Umbilical cord (tissue), 2 donors: ENCODE data around the gene GBP1. TPM values are rescaled to one million over a fixed set of nuclear protein-coding genes. Genes with fewer than 3 reads are reported as not detected.
"Not testable (repeated sequence)": the region's sequence is repeated elsewhere in the genome, so short reads cannot be mapped to it uniquely, and the experiment has no call there.

Experiments used
- DNase-seq: peaks from one replicate; pipeline ENCODE4 v3.0.0-alpha.2; 2015; ENCODE audit warnings: low spot score
- total RNA-seq: library from RNA; depleted of rRNA; stranded (reverse); fragments of >200 nt; gene quantifications from one replicate; pipeline ENCODE4 v1.2.3, GENCODE V29; 2014; ENCODE audit warnings: low replicate concordance; ENCODE audit not compliant: insufficient read depth

The GBP1 gene
- total RNA-seq, 1 donor from 2014 or later, result 125 TPM

GRCh38 chr1:89060091-89060490 lies 4.9 kb downstream of the GBP1 start:
- no peak for DNase-seq

GRCh38 chr1:89051955-89052312 lies 13.1 kb downstream of the GBP1 start:
- no peak for DNase-seq

- DNase-seq, result no peak
Measured at GRCh38 chr1:89051300-89051954, 13.6 kb downstream of the GBP1 start.

GRCh38 chr1:89050649-89051033 lies 14.4 kb downstream of the GBP1 start:
- DNase-seq, result no peak

- not testable (repeated sequence) for DNase-seq
Measured at GRCh38 chr1:89049901-89050648, 14.9 kb downstream of the GBP1 start.

DNA sequence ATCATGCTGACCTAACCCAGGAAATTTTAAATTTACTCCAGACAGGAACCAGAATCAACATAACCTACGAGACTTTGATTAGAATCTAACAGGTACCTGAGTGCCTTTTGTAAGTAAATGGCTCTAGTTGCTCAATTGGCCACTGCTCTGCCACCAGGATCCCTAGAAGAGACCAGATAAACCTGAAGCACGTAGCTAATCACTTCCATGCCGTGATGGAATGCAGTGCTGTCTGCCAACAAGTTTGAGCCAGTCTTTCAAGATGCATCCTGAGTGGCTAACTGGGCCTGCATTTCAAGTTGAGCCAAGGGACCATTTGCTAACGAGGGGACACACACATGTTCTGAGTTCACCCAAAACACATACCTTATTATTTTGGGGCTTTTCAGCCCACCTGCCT lies 15.8 kb downstream of the GBP1 start:
- not testable (repeated sequence) for DNase-seq

GRCh38 chr1:89047734-89048133 lies 17.3 kb downstream of the GBP1 start:
- no peak for DNase-seq

DNA sequence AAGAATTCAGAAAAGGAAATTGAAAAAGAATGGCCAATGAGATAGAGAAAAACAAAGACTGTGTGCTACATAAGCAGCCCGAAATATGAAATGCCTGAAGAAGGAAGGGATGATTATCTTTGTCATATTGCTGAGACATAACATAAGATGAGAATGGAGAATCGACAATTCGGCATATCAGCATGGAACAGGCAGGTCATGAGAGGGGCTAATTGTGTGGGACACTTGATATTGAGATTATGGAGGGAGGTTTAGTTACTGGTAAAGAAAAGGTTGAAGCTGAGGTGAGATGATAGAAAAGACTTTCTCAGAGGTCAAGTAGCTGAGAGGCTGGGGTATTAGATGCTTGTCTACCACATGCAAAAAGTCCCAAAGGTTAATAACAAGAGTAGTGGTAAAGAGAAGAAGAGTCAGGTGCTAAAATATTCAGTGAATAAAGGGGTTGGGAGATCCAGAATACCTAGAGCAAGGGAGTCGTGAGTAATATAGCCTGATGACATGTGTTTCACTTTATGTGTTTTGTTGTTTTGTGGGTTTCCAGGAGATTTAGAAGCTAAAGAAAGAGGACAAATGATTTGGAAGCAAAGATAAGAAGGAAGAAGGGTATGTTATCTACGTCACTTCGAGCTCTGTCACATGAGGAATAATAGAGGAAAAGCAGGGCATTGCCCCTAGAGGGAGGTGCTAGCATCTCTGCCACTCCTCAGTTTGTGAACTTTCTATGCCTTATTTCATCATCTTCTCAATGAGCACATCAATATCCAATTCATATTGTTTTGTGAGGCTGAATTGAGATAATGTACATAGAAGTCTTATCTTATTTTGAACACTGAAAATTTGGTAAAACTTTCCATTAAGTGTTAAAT lies 18.5 kb downstream of the GBP1 start:
- DNase-seq, result not testable (repeated sequence)

- no peak for DNase-seq
Measured at GRCh38 chr1:89044970-89045721, 19.9 kb downstream of the GBP1 start.

GRCh38 chr1:89043940-89044339 lies 21.1 kb downstream of the GBP1 start:
- DNase-seq, result no peak

DNA sequence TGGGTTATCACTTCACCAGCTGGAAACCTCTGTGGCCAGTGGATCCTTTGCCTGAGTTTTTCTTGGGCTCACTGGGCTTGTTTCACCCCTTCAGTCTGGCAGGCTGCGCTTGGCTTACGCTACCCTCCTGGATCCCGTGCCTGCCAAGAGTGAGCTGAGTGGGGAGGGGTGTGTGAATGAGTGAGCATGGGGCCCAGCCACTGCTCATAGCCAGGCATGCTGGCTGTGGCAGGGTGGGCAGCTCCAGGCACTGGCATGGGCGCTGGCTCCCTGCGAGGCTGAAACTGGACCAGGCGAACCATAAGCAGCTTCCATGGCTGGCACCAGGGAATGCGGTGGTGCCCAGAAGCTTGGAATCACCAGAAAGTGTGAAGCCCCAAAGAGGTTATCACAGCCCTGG lies 22.5 kb downstream of the GBP1 start:
- DNase-seq, result no peak

- no peak for DNase-seq
Measured at GRCh38 chr1:89041721-89042120, 23.3 kb downstream of the GBP1 start.

DNA sequence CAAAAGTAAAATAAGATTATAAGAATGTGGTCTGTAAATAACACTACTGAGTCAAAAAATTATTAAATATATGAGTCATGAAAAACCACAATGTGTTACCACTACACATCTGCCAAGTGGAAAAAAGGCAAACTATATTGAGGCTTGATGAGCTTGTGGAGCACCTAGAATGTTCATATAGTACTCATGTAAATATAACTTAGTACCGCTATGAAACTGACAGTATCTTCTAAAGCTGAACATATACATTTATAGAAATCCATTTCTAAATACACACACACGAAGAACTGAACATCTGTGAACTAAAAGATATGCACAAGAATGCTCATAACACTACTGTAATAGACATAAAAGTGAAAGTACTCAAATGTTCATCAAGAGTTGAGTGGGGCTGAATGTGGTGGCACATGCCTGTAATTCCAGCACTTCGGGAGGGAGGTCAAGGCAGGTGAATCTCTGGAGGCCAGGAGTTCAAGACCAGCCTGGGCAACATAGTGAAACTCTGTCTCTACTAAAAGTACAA lies 23.8 kb downstream of the GBP1 start:
- DNase-seq, result no peak

GRCh38 chr1:89040315-89040626 lies 24.7 kb downstream of the GBP1 start:
- no peak for DNase-seq

DNA sequence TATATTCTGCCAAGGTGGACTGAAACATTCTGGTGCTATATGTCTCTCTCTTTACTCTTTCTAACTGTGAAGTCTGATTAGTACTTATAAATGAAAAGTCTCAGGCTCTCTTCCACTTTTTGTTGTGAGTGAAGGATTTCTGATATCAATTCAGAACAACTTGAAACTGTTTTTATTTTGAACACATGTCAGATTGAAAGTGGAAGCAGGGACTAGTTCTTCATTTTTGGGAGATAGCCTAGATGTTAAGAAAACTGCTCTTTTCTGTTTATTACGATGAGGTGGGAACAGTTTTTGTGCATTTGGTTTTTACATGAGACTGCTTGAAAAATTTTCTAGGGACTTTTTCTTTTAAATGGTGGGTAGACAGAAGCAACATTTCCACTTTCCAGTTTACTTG lies 27.8 kb downstream of the GBP1 start:
- DNase-seq, result no peak

DNA sequence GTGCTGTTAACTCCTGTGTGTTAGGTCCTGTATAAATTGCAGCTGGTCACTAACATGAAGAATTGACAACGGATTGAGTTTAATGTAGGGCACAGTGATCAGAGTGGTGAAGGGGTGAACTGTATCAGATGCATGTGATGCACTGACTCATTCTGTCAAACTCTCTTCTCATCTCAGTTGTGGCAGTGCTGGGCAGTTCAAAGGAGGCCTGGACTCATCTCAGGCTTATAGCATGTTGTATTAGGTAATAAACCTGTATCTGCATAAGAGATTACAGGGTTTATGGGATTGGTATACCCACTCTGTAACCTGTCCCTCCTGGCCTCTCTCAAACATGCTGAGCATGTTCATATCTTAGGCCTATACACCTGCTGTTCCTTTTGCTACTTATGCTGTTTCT lies 29.9 kb downstream of the GBP1 start:
- DNase-seq, result no peak

DNA sequence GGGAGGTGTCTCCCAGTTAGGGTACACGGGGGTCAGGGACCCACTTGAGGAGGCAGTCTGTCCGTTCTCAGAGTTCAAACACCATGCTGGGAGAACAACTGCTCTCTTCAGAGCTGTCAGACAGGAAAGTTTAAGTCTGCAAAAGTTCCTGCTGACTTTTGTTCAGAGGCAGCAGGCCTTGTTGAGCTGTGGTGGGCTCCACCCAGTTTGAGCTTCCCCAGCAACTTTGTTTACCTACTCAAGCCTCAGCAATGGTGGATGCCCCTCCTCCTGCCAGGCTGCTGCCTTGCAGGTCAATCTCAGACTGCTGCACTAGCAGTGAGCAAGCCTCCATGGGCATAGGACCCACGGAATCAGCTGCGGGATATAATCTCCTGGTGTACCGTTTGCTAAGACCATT lies 31.0 kb downstream of the GBP1 start:
- DNase-seq, result not testable (repeated sequence)

DNA sequence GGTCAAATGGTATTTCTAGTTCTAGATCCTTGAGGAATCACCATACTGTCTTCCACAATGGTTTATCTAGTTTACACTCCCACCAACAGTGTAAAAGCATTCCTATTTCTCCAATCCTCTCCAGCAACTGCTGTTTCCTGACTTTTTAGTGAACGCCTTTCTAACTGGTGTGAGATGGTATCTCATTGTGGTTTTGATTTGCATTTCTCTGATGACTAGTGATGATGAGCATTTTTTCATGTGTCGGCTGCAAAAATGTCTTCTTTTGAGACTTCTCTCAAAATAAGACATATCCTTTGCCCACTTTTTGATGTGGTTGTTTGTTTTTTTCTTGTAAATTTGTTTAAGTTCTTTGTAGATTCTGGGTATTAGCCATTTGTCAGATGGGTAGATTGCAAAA lies 36.0 kb downstream of the GBP1 start:
- DNase-seq, result not testable (repeated sequence)

DNA sequence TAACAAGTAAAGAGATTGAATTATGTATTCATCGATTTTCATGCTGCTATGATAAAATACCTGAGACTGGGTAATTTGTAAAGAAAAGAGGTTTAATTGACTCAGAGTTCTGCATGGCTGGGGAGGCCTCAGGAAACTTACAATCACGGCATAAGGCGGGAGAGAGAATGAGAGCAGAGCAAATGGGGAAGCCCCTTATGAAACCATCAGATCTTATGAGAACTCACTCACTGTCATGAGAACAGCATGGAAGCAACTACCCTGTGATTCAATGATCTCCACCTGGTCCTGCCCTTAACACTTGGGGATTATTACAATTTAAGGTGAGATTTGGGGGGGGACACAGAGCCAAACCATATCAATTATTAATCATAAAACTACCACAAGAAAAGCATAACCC lies 39.1 kb downstream of the GBP1 start:
- no peak for DNase-seq

DNA sequence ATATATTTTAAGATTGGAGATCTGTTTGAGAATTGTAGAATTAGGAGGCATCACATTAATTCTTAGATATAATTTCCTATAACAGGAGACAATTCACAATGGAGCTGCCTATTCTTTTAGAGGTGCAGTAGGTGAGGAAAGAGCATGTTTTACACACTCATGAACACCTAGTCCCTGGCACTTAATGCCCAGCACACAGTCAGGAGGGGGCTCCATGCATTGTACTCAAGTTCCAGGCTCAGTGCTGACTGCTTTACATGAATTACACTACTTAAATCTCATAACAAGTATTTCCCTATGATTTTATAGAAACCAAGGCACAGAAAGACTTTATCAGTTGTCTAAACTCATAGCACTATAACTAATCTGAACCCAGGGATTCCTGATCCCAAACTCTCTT lies 42.0 kb downstream of the GBP1 start:
- DNase-seq, result no peak

DNA sequence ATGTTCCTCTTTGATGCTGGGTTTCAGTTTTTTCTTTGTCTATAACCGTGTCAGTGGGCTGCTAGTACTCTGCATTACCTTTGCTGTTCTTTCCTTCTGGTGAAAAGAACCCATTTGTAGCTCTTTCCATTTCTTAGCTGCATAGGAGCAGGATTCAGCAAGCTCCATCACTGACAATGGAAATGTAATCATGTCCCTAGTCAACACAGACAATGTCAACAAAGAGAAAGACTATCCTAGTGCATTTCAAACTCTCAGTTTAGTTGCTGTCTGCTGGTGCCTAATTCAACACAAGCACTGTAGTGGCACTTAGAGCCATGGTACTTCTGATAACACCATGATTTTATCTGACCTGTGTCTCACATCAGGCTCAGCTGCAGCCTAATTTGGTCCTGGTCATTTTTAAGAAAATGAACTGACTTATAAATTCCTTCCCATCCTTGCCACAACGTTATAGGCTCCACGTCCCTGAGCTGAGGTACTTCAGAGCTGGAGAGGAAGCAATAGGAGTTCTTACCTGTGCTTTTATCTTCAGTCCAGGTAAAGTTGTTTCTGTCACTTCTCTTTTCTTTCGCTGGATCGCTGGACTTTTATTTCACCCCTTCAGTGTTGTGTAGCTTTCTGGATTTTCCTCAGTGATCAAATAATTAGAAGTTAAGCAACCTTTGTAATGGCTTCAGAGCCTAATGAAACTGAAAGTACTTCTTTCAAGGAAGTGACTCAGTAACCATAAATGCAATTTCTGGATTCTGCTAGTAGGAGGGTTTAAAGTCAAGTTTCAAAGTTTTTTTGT lies 42.6 kb downstream of the GBP1 start, which contains the start of gene GBP3:
GBP3 (minus strand) TSS at position 700 of the 793 bp plus-strand sequence. CDS start 2,145 bp downstream, outside the sequence.
- DNase-seq, result peak; percentile 72
